Hair follicular keratinocyte (primary cell): Measurements from ENCODE around the gene CD4. TPM values are rescaled to one million over a fixed set of nuclear protein-coding genes. Genes with fewer than 3 reads are reported as not detected.

Experiments
- total RNA-seq: library from RNA; depleted of rRNA; stranded (reverse); fragments of >200 nt; gene quantifications from 2 replicates; pipeline ENCODE4 v1.2.3, GENCODE V29; 2015

Gene CD4
- not detected in 2 replicates for total RNA-seq

GRCh38 chr12:6788972-6789924, at the start of gene CD4:
CD4 (plus strand) TSS chr12:6789528; CDS start chr12:6800139, 10,611 bp downstream.

GRCh38 chr12:6752921-6753771, 36.2 kb upstream of the CD4 start, which contains the start of gene MLF2:
MLF2 (minus strand) TSS chr12:6753141; CDS start chr12:6752334, 807 bp downstream.

GRCh38 chr12:6765634-6766581, 23.4 kb upstream of the CD4 start, which contains the start of gene PTMS:
PTMS (plus strand) TSS chr12:6766363; CDS start chr12:6766706, 343 bp downstream.

GRCh38 chr12:6772331-6772695, 17.0 kb upstream of the CD4 start, which contains the start of gene LAG3:
LAG3 (plus strand) TSS chr12:6772520; CDS start chr12:6772853, 333 bp downstream.

GRCh38 chr12:6821591-6822425, 32.5 kb downstream of the CD4 start, which contains the start of gene GPR162:
GPR162 (plus strand) TSS chr12:6821821; CDS start chr12:6823899, 2,078 bp downstream.

GRCh38 chr12:6827982-6828780, 38.9 kb downstream of the CD4 start, which contains the start of gene P3H3:
P3H3 (plus strand) TSS chr12:6828407; CDS start chr12:6828441, 34 bp downstream.

GRCh38 chr12:6840761-6841515, 51.6 kb downstream of the CD4 start, which contains the start of gene GNB3:
GNB3 (plus strand) TSS chr12:6840925; CDS start chr12:6841288, 363 bp downstream.

GRCh38 chr12:6851153-6851920, 62.0 kb downstream of the CD4 start, which contains the start of gene CDCA3:
CDCA3 (minus strand) TSS chr12:6851286; CDS start chr12:6850952, 334 bp downstream.

GRCh38 chr12:6851921-6852650, 62.8 kb downstream of the CD4 start, which contains the start of gene USP5:
USP5 (plus strand) TSS chr12:6852150; CDS start chr12:6852180, 30 bp downstream.

GRCh38 chr12:6867413-6868210, 78.3 kb downstream of the CD4 start, which contains the start of gene TPI1:
TPI1 (plus strand) TSS chr12:6867531; CDS start chr12:6867567, 36 bp downstream.

Other genes with a start within 250 kb of the CD4 start
- gene IFFO1, start 233.5 kb upstream of the CD4 start, total RNA-seq = 0.46 and 1.2 TPM in 2 replicates
- 46.0 and 61.7 TPM in 2 replicates for gene NOP2, start 221.2 kb upstream of the CD4 start, total RNA-seq
- 153 and 169 TPM in 2 replicates for gene CHD4, start 182.1 kb upstream of the CD4 start, total RNA-seq
- gene LPAR5, start 153.6 kb upstream of the CD4 start, total RNA-seq = 15.7 and 17.6 TPM in 2 replicates
- gene ACRBP, start 142.1 kb upstream of the CD4 start, total RNA-seq = 0.16 TPM in 1 of 2 replicates, not detected in the other
- gene ING4, start 126.4 kb upstream of the CD4 start, total RNA-seq = 12.8 and 22.3 TPM in 2 replicates
- 11.6 and 14.3 TPM in 2 replicates for gene ZNF384, start 100.2 kb upstream of the CD4 start, total RNA-seq
- gene PIANP, start 88.7 kb upstream of the CD4 start, total RNA-seq = not detected in 2 replicates
- 78.2 and 94.5 TPM in 2 replicates for gene COPS7A, start 65.5 kb upstream of the CD4 start, total RNA-seq
- gene MLF2, start 36.4 kb upstream of the CD4 start, total RNA-seq = 359 and 402 TPM in 2 replicates
- gene PTMS, start 23.2 kb upstream of the CD4 start, total RNA-seq = 102 and 124 TPM in 2 replicates
- 0.08 TPM in 1 of 2 replicates, not detected in the other for gene LAG3, start 17.0 kb upstream of the CD4 start, total RNA-seq
- not detected in 2 replicates for gene GPR162, start 32.3 kb downstream of the CD4 start, total RNA-seq
- gene P3H3, start 38.9 kb downstream of the CD4 start, total RNA-seq = 10.6 and 15.9 TPM in 2 replicates
- gene GNB3, start 51.4 kb downstream of the CD4 start, total RNA-seq = 0.47 and 0.49 TPM in 2 replicates
- 16.6 and 52.9 TPM in 2 replicates for gene CDCA3, start 61.8 kb downstream of the CD4 start, total RNA-seq
- gene USP5, start 62.6 kb downstream of the CD4 start, total RNA-seq = 62.9 and 69.8 TPM in 2 replicates
- gene TPI1, start 78.0 kb downstream of the CD4 start, total RNA-seq = 989 and 1,326 TPM in 2 replicates
- gene SPSB2, start 83.8 kb downstream of the CD4 start, total RNA-seq = 12.8 and 13.2 TPM in 2 replicates
- 4.1 and 6.2 TPM in 2 replicates for gene LRRC23, start 115.3 kb downstream of the CD4 start, total RNA-seq
- 0.68 and 2.1 TPM in 2 replicates for gene ENO2, start 125.1 kb downstream of the CD4 start, total RNA-seq
- gene ATN1, start 138.4 kb downstream of the CD4 start, total RNA-seq = 8.4 and 17.5 TPM in 2 replicates
- not detected in 2 replicates for gene RNU7-1, start 154.3 kb downstream of the CD4 start, total RNA-seq
- 146 and 147 TPM in 2 replicates for gene C12orf57, start 154.5 kb downstream of the CD4 start, total RNA-seq
- gene PTPN6, start 161.8 kb downstream of the CD4 start, total RNA-seq = 20.9 and 24.3 TPM in 2 replicates
- gene PHB2, start 181.1 kb downstream of the CD4 start, total RNA-seq = 300 and 356 TPM in 2 replicates
- 87.1 and 114 TPM in 2 replicates for gene EMG1, start 181.4 kb downstream of the CD4 start, total RNA-seq
- gene LPCAT3, start 228.9 kb downstream of the CD4 start, total RNA-seq = 17.3 and 32.2 TPM in 2 replicates